ENCODE measurements around the gene APOB.

Gene APOB

DNA sequence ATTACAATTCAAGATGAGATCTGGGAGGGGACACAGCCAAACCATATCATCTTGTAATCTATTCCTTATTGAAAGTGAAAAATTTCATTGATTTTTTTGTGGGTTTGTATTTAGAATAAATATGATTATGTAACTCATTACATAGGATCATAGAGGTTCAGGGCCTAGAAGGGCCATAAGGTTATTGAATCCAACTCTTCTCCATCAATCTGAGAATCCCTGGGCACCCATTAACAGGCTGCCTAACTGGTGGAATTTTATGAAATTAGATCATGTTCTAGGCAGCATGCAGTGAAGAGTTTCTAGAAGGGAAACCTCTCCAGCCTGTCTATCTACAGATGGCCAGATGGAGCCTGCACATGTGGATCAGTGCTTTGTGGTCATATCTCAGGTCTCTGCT, 6.3 kb upstream of the APOB start:
- DNase-seq (ENCODE audit: low spot score): no peak

DNA sequence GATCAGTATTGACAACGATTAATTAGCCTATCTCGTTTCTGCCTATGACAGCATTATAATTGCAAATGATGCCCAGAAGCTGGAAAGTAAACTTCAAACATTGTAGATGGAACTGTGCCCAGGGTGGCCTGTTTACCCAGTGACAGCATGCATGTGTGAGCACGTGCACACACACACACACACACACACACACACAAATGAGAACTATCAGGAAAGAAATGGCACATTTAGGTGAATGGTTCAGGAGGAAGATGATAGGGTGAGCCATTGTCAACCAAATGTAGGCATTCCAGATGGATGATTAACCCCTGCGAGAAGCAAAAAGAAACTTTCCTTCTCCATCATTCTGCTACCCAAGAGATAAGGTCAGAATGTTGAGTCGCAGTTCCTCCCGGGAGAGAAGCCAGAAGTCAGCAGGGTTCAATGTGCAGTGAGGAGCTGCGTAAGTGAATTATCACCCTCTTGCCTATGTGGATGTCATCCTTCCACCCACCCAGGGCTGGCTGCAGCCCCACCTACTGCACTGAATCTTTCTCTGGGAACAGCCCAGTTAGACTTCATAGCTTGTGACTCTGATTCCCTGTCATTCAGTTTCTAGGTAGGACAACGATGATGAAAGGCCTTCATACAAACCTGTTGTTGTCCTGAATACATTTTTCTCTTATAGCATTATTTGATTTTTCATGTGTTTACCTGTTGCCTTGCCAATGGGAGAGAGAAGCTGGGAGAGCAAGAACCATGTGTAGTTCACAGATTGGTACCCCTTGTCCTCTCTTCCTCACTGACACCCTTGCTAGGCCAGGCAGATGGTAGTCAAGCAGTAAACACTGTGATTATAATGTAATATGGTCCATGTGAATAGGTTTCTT, 3.5 kb upstream of the APOB start:
- no peak for DNase-seq (ENCODE audit: low spot score)

DNA sequence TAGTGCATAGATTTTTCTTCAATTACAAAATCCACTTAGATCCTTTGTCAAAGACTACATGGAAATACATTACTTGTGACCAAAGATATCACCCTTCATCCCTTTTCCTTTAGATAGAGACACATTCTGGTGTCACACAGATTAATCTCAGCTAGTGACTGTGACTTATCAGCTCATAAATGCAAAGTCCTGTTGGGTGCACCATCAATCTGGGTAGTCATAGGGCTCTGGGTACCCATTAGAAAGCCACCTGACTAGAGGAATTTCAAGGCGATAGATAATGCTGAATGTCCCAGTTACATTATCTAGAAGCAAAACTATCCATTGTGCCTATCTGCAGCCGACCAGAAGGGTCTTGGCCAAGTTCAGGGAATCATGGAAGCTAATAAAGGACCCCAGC, 2.6 kb upstream of the APOB start:
- no peak for DNase-seq (ENCODE audit: low spot score)

- no peak for DNase-seq (ENCODE audit: low spot score)
Measured at GRCh38 chr2:21044694-21045371, 960 bp upstream of the APOB start.

GRCh38 chr2:21042958-21043743, 722 bp downstream of the APOB start:
- peak; percentile 40 for DNase-seq (ENCODE audit: low spot score)

- DNase-seq (ENCODE audit: low spot score): no peak
Measured at GRCh38 chr2:21042708-21042957, 1.2 kb downstream of the APOB start.

DNA sequence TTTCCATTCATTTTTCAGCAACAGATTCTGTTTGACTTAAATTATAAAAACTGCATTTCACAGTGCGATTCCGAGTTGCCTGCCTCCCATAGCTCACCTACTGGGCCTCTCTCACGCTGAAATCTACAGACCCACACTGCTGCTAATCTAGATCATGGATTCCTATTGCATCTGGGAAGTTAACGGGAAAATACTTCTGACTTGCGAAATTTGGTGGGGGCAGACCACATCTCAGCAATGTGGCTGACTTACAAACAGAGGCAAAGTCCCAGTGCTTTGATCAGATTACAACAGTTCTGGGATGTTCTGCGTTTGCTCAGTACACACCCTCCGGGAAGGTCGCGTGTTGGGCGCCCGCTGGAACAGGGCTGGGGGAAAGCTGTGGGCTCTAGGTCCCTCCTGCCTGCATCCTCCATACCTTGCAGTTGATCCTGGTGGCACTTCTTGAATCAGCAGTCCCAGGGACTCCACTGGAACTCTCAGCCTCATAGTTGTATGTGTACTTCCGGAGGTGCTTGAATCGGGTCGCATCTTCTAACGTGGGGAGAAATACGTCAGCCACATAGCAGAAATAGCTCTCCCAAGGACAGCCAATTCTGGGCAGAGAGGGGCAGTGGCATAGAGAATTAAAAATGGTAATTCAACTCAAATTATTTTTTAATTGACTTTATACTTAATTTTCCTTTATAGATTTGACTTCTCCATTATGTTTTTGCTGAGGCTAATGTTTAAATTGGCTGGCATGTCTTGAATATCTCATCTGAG, 1.7 kb downstream of the APOB start:
- no peak for DNase-seq (ENCODE audit: low spot score)

DNA sequence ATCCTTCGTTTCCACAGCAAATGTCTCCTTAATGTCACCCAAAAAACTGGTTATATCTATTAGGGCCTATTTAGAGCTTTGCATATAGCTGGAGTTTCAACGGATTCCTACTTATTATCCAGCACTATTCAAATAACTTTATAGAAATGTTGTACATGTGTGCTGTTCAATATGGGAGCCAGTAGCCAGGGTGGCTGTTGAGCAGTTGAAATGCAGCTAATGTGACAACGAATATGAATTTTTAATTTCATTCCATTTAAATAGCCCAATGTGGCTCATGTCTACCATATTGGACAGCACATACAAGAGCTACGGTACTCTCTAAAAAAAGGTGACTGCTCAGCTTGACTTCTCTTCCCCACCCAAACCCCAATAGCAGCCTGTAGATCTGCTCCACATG, 2.4 kb downstream of the APOB start:
- no peak for DNase-seq (ENCODE audit: low spot score)

DNA sequence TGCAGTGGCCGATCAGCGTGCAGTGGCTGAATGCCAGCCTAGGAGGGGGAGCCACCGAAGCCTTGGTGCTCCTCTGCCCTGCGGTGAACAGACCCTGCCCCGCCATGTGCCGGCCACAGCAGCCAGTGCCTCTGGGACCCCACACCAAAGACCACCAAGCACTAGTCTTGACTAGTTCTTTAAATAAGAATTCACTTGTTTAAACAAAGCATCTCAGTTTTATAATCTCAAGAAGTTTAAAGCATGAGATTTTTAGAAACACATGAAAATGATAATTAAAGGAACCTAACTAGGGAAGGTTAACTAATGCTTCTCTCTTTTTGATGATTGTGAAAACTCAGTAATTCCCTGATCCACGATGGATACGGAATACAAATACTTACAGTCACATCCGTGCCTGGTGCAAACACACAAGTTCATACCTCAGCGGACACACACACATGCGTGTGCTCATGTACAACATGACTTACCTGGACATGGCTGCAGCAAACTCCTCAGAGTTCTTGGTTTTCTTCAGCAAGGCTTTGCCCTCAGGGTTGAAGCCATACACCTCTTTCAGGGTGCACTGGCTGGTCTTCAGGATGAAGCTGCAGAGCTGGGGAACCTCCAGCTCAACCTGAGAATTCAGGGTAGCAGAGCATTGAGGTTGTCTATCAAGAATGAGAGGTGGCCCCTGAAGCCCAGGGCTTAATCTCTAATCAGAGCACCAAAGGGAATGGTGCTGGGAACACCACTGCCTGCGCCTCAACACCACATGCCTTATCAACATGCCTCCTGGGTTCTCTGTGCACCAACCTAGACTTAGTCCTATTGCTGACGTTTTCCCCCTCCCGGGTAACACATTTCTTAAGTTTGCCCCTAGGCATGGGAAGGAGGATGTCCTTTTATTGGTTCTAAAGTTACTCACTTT, 3.1 kb downstream of the APOB start:
- DNase-seq (ENCODE audit: low spot score): no peak

DNA sequence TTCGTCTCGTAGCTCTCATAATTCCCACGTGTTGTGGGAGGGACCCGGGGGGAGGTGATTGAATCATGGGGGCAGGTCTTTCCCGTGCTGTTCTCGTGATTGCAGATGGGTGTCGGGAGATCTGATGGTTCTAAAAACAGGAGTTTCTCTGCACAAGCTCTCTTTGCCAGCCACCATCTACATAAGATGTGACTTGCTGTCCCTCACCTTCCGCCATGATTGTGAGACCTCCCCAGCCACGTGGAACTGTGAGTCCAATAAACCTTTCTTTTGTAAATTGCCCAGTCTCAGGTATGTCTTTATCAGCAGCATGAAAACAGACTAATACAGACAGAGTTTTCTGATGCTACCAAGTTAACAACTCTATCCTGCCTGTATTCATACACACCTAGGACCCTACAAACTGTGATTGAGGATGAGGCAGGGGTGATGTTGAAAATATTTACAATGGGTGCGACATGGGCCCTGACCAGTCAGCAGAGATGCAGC, 3.9 kb downstream of the APOB start:
- no peak for DNase-seq (ENCODE audit: low spot score)

DNA sequence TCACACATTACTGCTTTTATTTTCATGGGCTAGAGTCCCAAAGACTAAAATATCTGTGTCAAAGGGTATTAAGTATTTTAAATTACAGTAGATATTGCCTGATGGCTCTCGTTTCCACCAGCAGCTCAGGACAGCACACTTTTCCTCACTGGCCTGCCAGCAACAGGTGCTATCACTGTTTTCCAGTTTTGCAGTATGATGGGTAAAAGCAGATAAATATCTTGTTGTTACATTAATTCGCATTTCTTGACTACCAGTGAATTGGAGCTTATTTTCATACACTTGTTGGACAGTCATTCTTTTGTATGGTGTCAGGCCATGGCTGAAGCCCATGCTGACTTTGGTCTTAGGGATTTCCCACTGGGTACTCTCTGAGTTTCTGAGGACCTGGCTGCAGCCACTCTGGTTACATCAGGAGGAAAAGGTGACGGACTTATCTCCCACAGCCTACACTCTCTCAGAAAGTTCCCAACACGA, 4.8 kb downstream of the APOB start:
- no peak for DNase-seq (ENCODE audit: low spot score)

DNA sequence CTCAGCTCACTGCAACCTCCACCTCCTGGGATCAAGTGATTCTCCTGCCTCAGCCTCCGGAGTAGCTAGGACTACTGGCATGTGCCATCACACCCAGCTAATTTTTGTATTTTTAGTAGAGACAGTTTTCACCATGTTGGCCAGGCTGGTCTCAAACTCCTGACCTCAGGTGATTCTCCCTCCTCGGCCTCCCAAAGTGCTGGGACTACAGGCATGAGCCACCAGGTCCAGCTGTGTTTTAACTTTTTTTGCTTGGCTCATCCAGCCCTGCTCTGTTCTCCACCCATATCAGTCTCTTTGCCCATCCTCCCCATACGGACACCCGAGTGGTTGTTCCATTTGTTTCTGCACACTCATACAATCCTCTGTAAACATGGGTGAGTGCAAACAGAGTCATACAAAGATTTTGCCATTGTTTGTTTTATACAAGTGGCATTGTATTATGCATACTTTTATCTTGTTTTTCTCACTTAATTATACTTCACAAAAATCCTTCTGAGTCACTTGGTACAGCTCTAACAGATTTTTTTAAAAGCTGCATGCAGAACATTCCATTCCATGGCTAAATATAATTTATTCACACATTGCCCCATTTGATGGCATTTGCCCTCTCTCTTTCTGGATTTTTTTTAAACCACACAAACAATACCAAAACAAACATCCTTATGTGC, 5.3 kb downstream of the APOB start:
- DNase-seq (ENCODE audit: low spot score): no peak

DNA sequence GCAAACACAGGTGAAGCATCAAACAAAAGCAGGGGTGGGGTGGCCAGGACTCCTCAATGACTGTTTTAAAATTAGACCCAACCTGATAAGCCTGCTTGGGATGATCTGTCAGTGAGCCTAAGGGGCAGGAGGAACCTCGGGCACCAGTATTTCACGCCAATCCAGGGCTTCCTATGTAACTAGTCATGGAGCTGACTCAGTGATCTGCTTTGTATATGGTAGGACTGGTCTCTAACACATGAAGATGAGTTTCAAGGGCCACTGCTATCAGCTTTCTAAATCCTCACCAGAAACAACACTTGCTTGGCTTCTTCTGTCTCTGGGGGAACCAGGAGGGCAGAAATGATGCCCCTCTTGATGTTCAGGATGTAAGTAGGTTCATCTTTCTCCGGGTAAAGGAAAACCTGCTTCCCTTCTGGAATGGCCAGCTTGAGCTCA, 6.2 kb downstream of the APOB start:
- DNase-seq (ENCODE audit: low spot score): no peak

DNA sequence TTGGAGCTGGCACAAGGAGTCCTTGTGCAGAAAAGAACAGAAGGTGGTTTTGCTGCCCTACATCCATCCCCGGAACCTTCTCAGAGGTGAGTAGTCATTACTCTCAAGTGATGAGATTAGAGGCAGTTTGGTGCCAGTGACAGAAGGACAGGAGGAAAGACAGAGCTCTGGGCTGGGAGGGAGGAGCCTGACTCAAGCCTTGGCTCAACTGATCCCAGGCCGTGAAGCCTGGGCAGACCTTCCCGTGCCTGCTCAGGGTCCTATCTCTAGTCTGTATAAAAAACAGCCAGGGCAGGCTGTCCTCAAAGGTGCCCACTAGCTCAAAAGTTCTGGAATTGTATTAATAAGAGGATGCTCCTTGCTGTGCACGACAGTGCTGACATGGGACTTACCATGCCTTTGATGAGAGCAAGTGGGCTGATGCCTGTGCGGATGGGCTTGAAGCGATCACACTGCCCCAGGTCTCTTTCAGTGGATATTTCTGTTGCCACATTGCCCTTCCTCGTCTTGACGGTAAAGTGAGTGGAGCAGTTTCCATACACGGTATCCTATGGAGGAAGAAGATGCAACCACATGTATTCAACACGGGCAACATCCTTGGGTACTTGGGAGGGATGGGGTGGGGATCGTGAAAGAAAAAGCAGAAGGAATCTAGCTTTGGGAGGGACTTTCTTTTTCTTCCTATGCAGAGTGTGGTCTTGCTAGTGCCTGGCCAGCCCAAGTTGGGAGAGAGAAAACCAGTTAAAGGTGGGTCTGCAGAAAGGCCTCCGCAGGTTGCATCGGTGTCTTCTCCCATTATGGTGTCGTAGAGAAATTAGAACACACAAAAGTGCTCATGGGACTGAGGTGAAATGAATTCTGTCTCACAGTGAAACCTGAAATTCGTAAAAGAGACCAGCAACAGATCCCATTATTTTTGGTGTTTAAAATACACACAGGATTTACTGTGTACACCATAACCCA, 6.9 kb downstream of the APOB start:
- DNase-seq (ENCODE audit: low spot score): no peak

GRCh38 chr2:21035974-21036707, 7.7 kb downstream of the APOB start:
- DNase-seq (ENCODE audit: low spot score): no peak

GRCh38 chr2:21035282-21035973, 8.4 kb downstream of the APOB start:
- DNase-seq (ENCODE audit: low spot score): no peak

GRCh38 chr2:21034972-21035279, 8.9 kb downstream of the APOB start:
- no peak for DNase-seq (ENCODE audit: low spot score)
